Measurements from ENCODE around the gene ATP6V0E1.
"Not testable (repeated sequence)": the region's sequence is repeated elsewhere in the genome, so short reads cannot be mapped to it uniquely, and the experiment has no call there.

Gene ATP6V0E1

GRCh38 chr5:173010021-173010420 is 26.4 kb downstream of the ATP6V0E1 start:
- no peak for DNase-seq

GRCh38 chr5:173010547-173011464 is 27.2 kb downstream of the ATP6V0E1 start:
- no peak for DNase-seq

DNA sequence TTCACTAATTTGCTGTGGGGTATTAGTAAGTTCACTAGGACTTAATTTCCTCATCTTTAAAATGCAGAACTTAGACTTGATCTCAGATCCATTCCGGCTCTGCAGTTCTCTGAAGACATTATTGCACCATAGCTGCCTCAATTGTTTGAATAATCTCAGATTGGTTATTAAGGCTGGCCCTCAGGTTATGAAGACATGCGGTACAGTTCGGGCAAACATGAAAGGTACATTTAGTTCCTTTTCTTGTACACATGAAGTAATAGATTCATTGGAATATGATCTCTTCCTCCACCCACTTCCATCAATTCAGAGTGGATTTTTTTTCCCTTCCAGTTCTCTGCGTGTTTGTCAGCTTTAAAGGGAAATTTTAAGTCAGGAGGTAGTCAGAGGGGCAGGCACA is 28.0 kb downstream of the ATP6V0E1 start:
- no peak for DNase-seq

- no peak for DNase-seq
Observed at GRCh38 chr5:173012882-173013281, 29.3 kb downstream of the ATP6V0E1 start.

DNA sequence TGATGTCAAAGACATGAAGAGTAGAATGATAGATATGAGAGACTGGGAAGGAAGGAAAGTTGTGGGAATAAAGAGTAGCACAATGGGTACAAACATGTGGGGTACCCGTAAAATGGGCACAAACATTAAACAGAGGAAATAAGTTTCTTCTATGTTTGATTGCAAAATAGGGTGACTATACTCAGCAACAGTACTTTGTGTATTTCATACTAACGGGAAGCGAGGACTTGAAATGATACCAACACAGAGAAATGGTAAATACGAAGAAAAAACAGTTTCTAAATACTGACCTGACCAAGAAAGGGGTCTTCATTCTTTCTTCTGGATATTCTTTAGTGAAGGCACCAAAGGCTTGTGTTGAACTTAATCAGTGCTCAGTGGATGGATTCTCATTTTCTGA is 31.1 kb downstream of the ATP6V0E1 start:
- no peak for DNase-seq

- DNase-seq, result no peak
Observed at GRCh38 chr5:173015192-173015591, 31.6 kb downstream of the ATP6V0E1 start.

- DNase-seq, result no peak
Observed at GRCh38 chr5:173015598-173016455, 32.3 kb downstream of the ATP6V0E1 start.

GRCh38 chr5:173016598-173017046 is 33.1 kb downstream of the ATP6V0E1 start:
- no peak for DNase-seq

GRCh38 chr5:173017087-173017486 is 33.5 kb downstream of the ATP6V0E1 start:
- DNase-seq, result not testable (repeated sequence)

- DNase-seq, result no peak
Observed at GRCh38 chr5:173018358-173018757, 34.8 kb downstream of the ATP6V0E1 start.

- DNase-seq, result no peak
Observed at GRCh38 chr5:173020154-173020581, 36.6 kb downstream of the ATP6V0E1 start.

DNA sequence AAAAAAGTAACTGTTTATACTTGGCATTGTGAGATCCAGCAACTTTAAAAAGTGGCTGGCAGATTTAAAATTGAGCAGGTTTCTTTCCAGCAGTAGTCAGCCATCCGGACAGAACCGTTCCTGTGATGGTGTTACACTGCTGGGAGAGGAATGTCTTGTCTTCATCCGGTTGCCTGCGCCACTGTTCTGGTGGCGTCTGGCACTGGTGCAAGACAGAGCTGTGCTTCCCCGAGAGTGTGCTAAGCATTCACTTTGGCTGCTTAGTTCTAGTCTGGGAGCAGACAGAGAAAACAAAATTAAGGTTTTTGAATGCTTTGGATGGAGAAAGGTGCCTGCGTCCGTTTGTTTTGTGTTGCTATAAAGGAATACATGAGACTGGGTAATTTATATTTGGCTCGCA is 37.1 kb downstream of the ATP6V0E1 start:
- DNase-seq, result no peak

DNA sequence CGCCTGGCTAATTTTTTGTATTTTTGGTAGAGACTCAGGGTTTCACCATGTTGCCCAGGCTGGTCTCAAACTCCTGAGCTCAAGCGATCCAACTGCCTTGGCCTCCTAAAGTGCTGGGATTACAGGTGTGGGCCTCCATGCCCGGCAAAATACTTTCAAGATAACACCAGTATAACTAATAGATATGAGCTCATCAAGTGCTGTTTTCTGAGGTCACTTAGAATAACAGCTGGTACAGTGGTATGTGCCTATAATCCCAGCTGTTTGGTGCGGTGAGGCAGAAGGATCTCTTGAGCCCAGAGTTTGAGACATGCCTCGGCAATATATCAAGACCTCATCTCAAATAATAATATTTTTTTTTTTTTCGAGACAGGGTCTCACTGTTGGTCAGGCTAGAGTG is 42.1 kb downstream of the ATP6V0E1 start:
- DNase-seq, result no peak

GRCh38 chr5:173027905-173028304 is 44.3 kb downstream of the ATP6V0E1 start:
- DNase-seq, result no peak

- DNase-seq, result no peak
Observed at GRCh38 chr5:173028811-173029327, 45.3 kb downstream of the ATP6V0E1 start.

- no peak for DNase-seq
Observed at GRCh38 chr5:173029499-173029921, 45.9 kb downstream of the ATP6V0E1 start.

GRCh38 chr5:173032096-173032495 is 48.5 kb downstream of the ATP6V0E1 start:
- not testable (repeated sequence) for DNase-seq

GRCh38 chr5:173032730-173033129 is 49.2 kb downstream of the ATP6V0E1 start:
- DNase-seq, result no peak

- DNase-seq, result no peak
Observed at GRCh38 chr5:173033923-173034322, 50.4 kb downstream of the ATP6V0E1 start.

DNA sequence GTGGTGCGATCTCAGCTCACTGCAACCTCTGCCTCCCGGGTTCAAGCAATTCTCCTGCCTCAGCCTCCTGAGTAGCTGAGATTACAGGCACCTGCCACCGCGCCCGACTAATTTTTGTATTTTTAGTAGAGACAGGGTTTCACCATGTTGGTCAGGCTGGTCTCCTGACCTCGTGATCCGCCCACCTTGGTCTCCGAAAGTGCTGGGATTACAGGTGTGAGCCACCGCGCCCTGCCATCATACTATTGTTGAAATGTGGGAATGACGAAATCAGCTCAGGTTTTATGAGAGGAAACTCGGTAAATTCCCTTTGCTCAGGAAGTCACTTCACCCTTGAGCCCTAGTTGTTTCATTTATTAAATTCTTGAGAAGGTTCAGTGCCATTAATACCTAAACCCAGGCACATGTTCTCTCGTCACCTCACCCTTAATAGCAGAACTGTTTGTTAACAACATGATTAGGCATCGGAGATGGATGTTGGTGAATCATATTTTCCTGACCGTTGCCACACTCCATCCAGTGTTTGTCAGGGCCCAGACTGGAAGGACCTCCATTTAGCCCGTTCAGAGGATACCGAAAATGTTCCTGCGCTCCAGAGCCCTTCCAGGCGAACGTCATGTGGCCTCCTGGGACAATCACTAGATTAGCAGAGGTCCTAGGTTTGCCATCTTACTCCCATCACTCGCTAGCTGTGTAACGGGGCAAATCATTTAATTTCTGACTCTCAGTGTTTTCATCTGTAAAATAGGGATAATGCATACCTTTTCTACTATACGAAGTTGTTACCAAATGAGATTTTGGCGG is 52.5 kb downstream of the ATP6V0E1 start:
- DNase-seq, result no peak

DNA sequence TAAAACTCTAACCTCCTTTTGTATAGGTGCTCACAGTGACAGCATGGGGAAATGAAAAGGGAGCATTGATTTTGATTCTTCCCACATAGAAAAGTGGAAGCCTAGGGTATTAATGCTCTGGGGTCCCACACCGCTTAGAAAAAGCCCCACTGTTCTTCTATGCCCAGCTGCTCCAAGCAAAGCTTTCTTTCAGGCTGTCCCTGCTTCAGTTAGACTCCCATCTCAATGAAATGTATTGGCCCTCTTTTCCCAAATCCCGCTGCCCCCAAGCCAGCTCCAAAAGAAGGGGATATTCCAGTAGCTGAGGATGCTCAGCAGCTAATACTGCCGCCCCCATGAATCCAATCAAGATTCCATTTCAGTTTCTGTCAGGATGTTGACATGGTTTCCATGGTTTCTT is 55.6 kb downstream of the ATP6V0E1 start:
- DNase-seq, result no peak

- DNase-seq, result no peak
Observed at GRCh38 chr5:173039964-173040363, 56.4 kb downstream of the ATP6V0E1 start.

All from CD4-positive, alpha-beta T cell treated with Interleukin-21 for 1 hour (primary cell).